Lower leg skin (tissue), 4 donors: ENCODE results near the gene ZNF185. TPM values are rescaled to one million over a fixed set of nuclear protein-coding genes. Genes with fewer than 3 reads are reported as not detected.

Source experiments
- DNase-seq, 2 donors: peaks; one replicate each; pipeline ENCODE4 v3.0.0-alpha.2; 2019; ENCODE audit warnings: low spot score in 2 of 2
- H3K4me3 ChIP-seq: fragments of 200-600 bp; sonication (generic); 2 replicates; pipeline ENCODE4 v1.5.1; 2017; ENCODE audit warnings: mild to moderate bottlenecking, low read depth; ENCODE audit not compliant: poor library complexity, severe bottlenecking
- POLR2A ChIP-seq, 2 donors: fragments of 450-650 bp; IDR thresholded peaks; one replicate each; pipeline ENCODE4 v1.6.1; 2016 to 2017; ENCODE audit warnings: antibody characterized with exemption in 2 of 2, mild to moderate bottlenecking in 1 of 2, moderate library complexity in 1 of 2
- WGBS, 2 donors: methylation state at CpG; one replicate each; pipeline ENCODE4 v1.1.5; 2018; 5-methylcytosine and 5-hydroxymethylcytosine counted together
- intact Hi-C: fragments of 100-400 bp; cut with DNase I; formaldehyde crosslinking; loops from one replicate; pipeline ENCODE4 v1.15.0; 2023; ENCODE audit warnings: low total_unique reads
- total RNA-seq, 4 donors: library from RNA; depleted of rRNA; stranded (reverse); fragments of >200 nt; gene quantifications; one replicate each; pipeline ENCODE4 v1.1.0, GENCODE V29; 2016
- TF ChIP-seq, protein P1 (sequence below), 3 donors: fragments of 450-650 bp; IDR thresholded peaks; one replicate each; pipeline ENCODE4 v1.5.1; 2016; ENCODE audit warnings: antibody characterized with exemption in 3 of 3, mild to moderate bottlenecking in 3 of 3, moderate library complexity in 2 of 3

Gene ZNF185
- total RNA-seq, 4 donors from 2014 or later: 58.8 to 77.1 (median 72.1) TPM

- 78 to 82% methylated on average over 9 to 10 of the region's 10 CpGs for WGBS, 2 donors
- TF ChIP-seq, protein P1, sequence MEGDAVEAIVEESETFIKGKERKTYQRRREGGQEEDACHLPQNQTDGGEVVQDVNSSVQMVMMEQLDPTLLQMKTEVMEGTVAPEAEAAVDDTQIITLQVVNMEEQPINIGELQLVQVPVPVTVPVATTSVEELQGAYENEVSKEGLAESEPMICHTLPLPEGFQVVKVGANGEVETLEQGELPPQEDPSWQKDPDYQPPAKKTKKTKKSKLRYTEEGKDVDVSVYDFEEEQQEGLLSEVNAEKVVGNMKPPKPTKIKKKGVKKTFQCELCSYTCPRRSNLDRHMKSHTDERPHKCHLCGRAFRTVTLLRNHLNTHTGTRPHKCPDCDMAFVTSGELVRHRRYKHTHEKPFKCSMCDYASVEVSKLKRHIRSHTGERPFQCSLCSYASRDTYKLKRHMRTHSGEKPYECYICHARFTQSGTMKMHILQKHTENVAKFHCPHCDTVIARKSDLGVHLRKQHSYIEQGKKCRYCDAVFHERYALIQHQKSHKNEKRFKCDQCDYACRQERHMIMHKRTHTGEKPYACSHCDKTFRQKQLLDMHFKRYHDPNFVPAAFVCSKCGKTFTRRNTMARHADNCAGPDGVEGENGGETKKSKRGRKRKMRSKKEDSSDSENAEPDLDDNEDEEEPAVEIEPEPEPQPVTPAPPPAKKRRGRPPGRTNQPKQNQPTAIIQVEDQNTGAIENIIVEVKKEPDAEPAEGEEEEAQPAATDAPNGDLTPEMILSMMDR (IDR thresholded peaks at IDR 0.05): no peak
- TF ChIP-seq POLR2A (IDR thresholded peaks at IDR 0.05): no peak
- no peak for DNase-seq
- H3K4me3 ChIP-seq: no peak overlapping the region
- intact Hi-C loops: no loop called here
These were observed 25.7 kb downstream of the ZNF185 start for GRCh38 chrX:152923599-152923998.

DNA sequence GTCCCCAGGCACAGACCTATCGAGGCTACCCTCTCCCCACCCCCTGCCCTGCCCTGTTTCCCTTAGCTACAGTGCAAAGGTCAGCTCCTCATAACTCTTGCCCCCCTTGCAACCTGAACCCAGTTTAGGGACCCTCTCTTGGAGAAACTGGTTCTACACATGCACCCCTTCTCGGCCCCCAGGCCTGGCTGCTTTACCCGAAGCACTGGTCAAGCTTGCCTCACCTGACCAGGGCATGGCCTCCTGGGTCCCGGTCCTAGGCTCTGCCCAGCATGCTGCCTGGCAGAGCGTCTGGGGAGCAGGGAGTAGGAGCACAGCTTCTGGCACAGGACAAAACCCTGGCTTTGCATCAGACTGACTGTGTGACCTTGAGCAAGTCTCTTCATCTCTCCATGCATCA, 28.0 kb downstream of the ZNF185 start:
- WGBS, 2 donors: 73 to 78% methylated on average over 4 to 5 of the region's 5 CpGs
- intact Hi-C loops: no loop called here
- DNase-seq: no peak
- H3K4me3 ChIP-seq: no peak overlapping the region
- TF ChIP-seq, protein P1 (IDR thresholded peaks at IDR 0.05): no peak
- no peak for TF ChIP-seq POLR2A (IDR thresholded peaks at IDR 0.05)

- intact Hi-C loops: no loop called here
- no peak for TF ChIP-seq POLR2A (IDR thresholded peaks at IDR 0.05)
- TF ChIP-seq, protein P1 (IDR thresholded peaks at IDR 0.05): no peak
- DNase-seq: no peak
These were observed 28.4 kb downstream of the ZNF185 start for GRCh38 chrX:152926279-152926678.

DNA sequence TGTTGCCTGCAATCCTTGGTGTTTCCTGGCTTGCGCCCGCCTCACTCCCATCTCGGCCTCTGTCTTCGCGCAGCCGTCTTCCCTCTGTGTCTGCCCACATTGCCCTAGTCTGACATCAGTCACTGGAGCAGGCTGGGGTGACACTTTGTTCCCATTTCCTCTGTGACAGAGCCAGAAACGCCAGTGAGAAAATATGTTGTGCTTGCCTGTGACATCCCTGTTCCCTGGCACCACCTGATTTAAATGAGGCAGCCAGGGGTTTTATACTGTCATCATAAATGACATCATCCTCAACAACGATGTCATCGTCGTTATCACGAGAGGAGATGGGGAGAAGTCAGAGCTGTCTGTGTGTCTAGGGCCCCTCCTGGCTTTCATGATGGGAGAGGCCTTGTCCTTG, 29.1 kb downstream of the ZNF185 start:
- H3K4me3 ChIP-seq: no peak overlapping the region
- TF ChIP-seq POLR2A (IDR thresholded peaks at IDR 0.05): no peak
- TF ChIP-seq, protein P1 (IDR thresholded peaks at IDR 0.05): no peak
- intact Hi-C loops: no loop called here
- DNase-seq: no peak
- 82 to 83% methylated on average over 10 to 11 of the region's 11 CpGs for WGBS, 2 donors

More at GRCh38 chrX:152926279-152926678, 28.4 kb downstream of the ZNF185 start:
- 3 to 16% methylated on average over 4 to 8 of the region's 8 CpGs for WGBS, 2 donors
- no peak overlapping the region for H3K4me3 ChIP-seq

DNA sequence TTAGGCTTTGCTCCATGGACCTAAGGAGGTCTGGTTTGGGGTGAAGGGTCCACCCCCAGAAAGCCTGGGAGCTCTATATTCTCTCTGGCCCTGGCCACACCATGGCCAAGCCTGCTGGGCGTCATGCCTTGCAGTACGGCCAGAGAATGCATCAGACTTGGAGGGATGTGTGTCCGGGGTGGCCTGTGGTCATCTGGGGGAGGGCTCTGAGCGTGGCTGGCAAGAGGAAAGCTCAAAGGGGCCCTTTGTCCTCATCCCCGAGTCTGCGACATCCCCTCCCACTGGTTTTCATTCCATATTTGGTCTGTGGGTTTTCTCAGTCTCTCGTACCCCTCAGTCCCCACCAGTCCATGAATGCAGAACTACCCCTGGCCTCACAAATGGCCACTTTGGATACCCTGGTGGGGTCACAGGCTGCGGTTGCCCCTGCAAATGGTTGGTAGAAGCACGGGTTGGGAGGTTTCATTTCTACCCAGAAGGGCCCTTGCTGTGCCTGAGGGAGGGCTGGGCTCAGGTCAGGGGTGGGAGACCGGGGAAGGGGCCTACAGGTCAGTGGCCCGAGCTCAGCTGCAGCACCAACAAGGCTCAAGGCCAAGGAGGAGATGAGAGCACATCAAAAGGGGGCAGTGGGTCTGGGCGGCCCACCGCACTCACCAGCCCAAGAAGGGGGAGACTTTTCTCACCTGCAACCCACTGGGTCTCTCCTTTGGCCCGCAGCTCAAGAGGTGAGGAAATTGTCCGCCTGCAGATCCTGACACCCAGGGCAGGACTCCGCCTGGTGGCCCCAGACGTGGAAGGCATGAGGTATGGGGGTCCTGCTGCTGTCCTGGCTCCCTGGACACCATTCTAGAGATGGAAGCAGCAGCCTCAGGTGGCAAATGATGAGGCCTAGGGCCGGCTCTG, 30.2 kb downstream of the ZNF185 start:
- DNase-seq: no peak
- TF ChIP-seq POLR2A (IDR thresholded peaks at IDR 0.05): no peak
- TF ChIP-seq, protein P1 (IDR thresholded peaks at IDR 0.05): no peak
- 78 to 98% methylated on average over 8 to 17 of the region's 18 CpGs for WGBS, 2 donors
- no peak overlapping the region for H3K4me3 ChIP-seq
- intact Hi-C loops: no loop called here
